ENCODE measurements around the gene ASIC2.

ASIC2 gene

GRCh38 chr17:33201283-33201682 is 91.8 kb downstream of the ASIC2 start:
- Histone ChIP-seq H3K14ac (ENCODE audit: low read length) (no peak overlapping the region), H3K9me3 (replicated peaks in 1 of 2; ENCODE audit: control insufficient read depth in 2 of 2, insufficient read depth in 1 of 2, low read depth in 1 of 2, low read length in 2 of 2) (no peaks in the 10 kb centered on the region), H2BK12ac (ENCODE audit: low read length) (no peak overlapping the region), H2BK120ac (ENCODE audit: low read depth, low read length) (no peak overlapping the region), H4K8ac (ENCODE audit: low read depth, low read length) (no peak overlapping the region), H4K91ac (ENCODE audit: low read depth, low read length, poor library complexity) (no peak overlapping the region), H3K9ac (ENCODE audit: low read depth, low read length, poor library complexity) (no peak overlapping the region), H2BK15ac (ENCODE audit: low read length) (no peak overlapping the region), H3K4me2 (ENCODE audit: insufficient read depth, low read length, poor library complexity, severe bottlenecking) (no peak overlapping the region), H3K18ac (ENCODE audit: low read length) (no peak overlapping the region), H3K27ac (replicated peaks; ENCODE audit: low read length) (no peak overlapping the region), H3K36me3 (replicated peaks in 1 of 2; ENCODE audit: control insufficient read depth in 2 of 2, insufficient read depth in 2 of 2, low read length in 2 of 2) (no peaks in the 10 kb centered on the region), H3K27me3 (ENCODE audit: control insufficient read depth in 3 of 3, insufficient read depth in 3 of 3, low read depth in 1 of 3, low read length in 3 of 3) (no peaks in the 10 kb centered on the region), H3K23ac (ENCODE audit: low read depth, low read length, poor library complexity) (no peak overlapping the region), H2AK5ac (ENCODE audit: low read depth, low read length) (no peak overlapping the region), H3K4me1 (ENCODE audit: control insufficient read depth in 2 of 2, insufficient read depth in 1 of 2, low read depth in 1 of 2, low read length in 2 of 2) (peaks cover 0 to 1% of the 10 kb centered on the region in 2 donors), H3K4me3 (ENCODE audit: low read length in 2 of 2) (no peak overlapping the region), H3K4ac (ENCODE audit: low read length) (no peak overlapping the region), H3K79me1 (ENCODE audit: low read depth, low read length) (no peaks in the 10 kb centered on the region), H2BK5ac (ENCODE audit: low read length) (no peak overlapping the region), H2AFZ (ENCODE audit: low read length) (no peak overlapping the region)
- no peak for DNase-seq (ENCODE audit: low spot score)
- WGBS, 2 donors (ENCODE audit: extremely low coverage in 2 of 2, insufficient read length in 2 of 2, insufficient replicate concordance in 1 of 2) = no CpG with 5 or more reads among the region's 4 CpGs

DNA sequence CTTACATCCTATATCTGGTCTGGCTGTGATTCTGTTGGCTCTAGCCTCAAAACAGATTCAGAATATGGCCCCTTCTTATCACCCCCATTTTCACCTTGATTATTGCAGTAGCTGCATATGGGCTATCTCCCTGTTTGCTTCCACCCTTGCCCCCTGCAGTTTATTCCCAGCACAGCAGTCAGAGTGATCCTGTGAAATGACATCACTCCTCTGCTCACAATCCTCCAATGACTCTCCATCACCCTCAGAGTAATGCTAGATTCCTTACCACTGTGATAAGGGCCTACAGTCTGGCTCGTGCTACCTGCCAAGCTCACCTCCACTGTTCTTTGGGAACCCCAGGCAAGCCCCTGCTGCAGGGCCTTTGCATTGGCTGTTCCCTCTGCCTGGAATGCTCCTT is 92.5 kb downstream of the ASIC2 start:
- H3K27me3 ChIP-seq (ENCODE audit: control insufficient read depth in 3 of 3, insufficient read depth in 3 of 3, low read depth in 1 of 3, low read length in 3 of 3) = no peaks in the 10 kb centered on the region
- no peak overlapping the region for H3K18ac ChIP-seq (ENCODE audit: low read length)
- no peak overlapping the region for H2AK5ac ChIP-seq (ENCODE audit: low read depth, low read length)
- no peak overlapping the region for H3K23ac ChIP-seq (ENCODE audit: low read depth, low read length, poor library complexity)
- no peaks in the 10 kb centered on the region for H3K79me1 ChIP-seq (ENCODE audit: low read depth, low read length)
- H3K4me3 ChIP-seq (ENCODE audit: low read length in 2 of 2) = no peak overlapping the region
- no peak overlapping the region for H4K91ac ChIP-seq (ENCODE audit: low read depth, low read length, poor library complexity)
- WGBS, 2 donors (ENCODE audit: extremely low coverage in 2 of 2, insufficient read length in 2 of 2, insufficient replicate concordance in 1 of 2) = no CpG with 5 or more reads among the region's 1 CpG
- H3K9ac ChIP-seq (ENCODE audit: low read depth, low read length, poor library complexity) = no peak overlapping the region
- H2BK5ac ChIP-seq (ENCODE audit: low read length) = no peak overlapping the region
- no peak overlapping the region for H3K4me2 ChIP-seq (ENCODE audit: insufficient read depth, low read length, poor library complexity, severe bottlenecking)
- H2AFZ ChIP-seq (ENCODE audit: low read length) = no peak overlapping the region
- H2BK15ac ChIP-seq (ENCODE audit: low read length) = no peak overlapping the region
- no peak overlapping the region for H2BK12ac ChIP-seq (ENCODE audit: low read length)
- H2BK120ac ChIP-seq (ENCODE audit: low read depth, low read length) = no peak overlapping the region
- H3K14ac ChIP-seq (ENCODE audit: low read length) = no peak overlapping the region
- DNase-seq (ENCODE audit: low spot score) = no peak
- no peak overlapping the region for H4K8ac ChIP-seq (ENCODE audit: low read depth, low read length)
- H3K4me1 ChIP-seq (ENCODE audit: control insufficient read depth in 2 of 2, insufficient read depth in 1 of 2, low read depth in 1 of 2, low read length in 2 of 2) = peaks cover 0 to 1% of the 10 kb centered on the region in 2 donors
- no peaks in the 10 kb centered on the region for H3K9me3 ChIP-seq (replicated peaks in 1 of 2; ENCODE audit: control insufficient read depth in 2 of 2, insufficient read depth in 1 of 2, low read depth in 1 of 2, low read length in 2 of 2)
- no peak overlapping the region for H3K4ac ChIP-seq (ENCODE audit: low read length)
- no peaks in the 10 kb centered on the region for H3K36me3 ChIP-seq (replicated peaks in 1 of 2; ENCODE audit: control insufficient read depth in 2 of 2, insufficient read depth in 2 of 2, low read length in 2 of 2)
- H3K27ac ChIP-seq (replicated peaks; ENCODE audit: low read length) = no peak overlapping the region

GRCh38 chr17:33199571-33200510 is 93.3 kb downstream of the ASIC2 start:
- Histone ChIP-seq H2AK5ac (ENCODE audit: low read depth, low read length) (no peak overlapping the region), H3K9me3 (replicated peaks in 1 of 2; ENCODE audit: control insufficient read depth in 2 of 2, insufficient read depth in 1 of 2, low read depth in 1 of 2, low read length in 2 of 2) (no peaks in the 10 kb centered on the region), H2AFZ (ENCODE audit: low read length) (no peak overlapping the region), H3K4me3 (ENCODE audit: low read length in 2 of 2) (no peak overlapping the region), H3K18ac (ENCODE audit: low read length) (no peak overlapping the region), H4K8ac (ENCODE audit: low read depth, low read length) (no peak overlapping the region), H3K27ac (replicated peaks; ENCODE audit: low read length) (no peak overlapping the region), H3K14ac (ENCODE audit: low read length) (no peak overlapping the region), H3K4me1 (ENCODE audit: control insufficient read depth in 2 of 2, insufficient read depth in 1 of 2, low read depth in 1 of 2, low read length in 2 of 2) (peaks cover 0 to 1% of the 10 kb centered on the region in 2 donors), H4K91ac (ENCODE audit: low read depth, low read length, poor library complexity) (no peak overlapping the region), H3K27me3 (ENCODE audit: control insufficient read depth in 3 of 3, insufficient read depth in 3 of 3, low read depth in 1 of 3, low read length in 3 of 3) (no peaks in the 10 kb centered on the region), H3K79me1 (ENCODE audit: low read depth, low read length) (no peaks in the 10 kb centered on the region), H3K9ac (ENCODE audit: low read depth, low read length, poor library complexity) (no peak overlapping the region), H2BK5ac (ENCODE audit: low read length) (no peak overlapping the region), H2BK120ac (ENCODE audit: low read depth, low read length) (no peak overlapping the region), H3K36me3 (replicated peaks in 1 of 2; ENCODE audit: control insufficient read depth in 2 of 2, insufficient read depth in 2 of 2, low read length in 2 of 2) (no peaks in the 10 kb centered on the region), H3K4me2 (ENCODE audit: insufficient read depth, low read length, poor library complexity, severe bottlenecking) (no peak overlapping the region), H3K4ac (ENCODE audit: low read length) (no peak overlapping the region), H3K23ac (ENCODE audit: low read depth, low read length, poor library complexity) (peak overlapping the region; percentile 9), H2BK12ac (ENCODE audit: low read length) (no peak overlapping the region), H2BK15ac (ENCODE audit: low read length) (no peak overlapping the region)
- no CpG with 5 or more reads among the region's 12 CpGs for WGBS, 2 donors (ENCODE audit: extremely low coverage in 2 of 2, insufficient read length in 2 of 2, insufficient replicate concordance in 1 of 2)
- DNase-seq (ENCODE audit: low spot score) = no peak

GRCh38 chr17:33198954-33199353 is 94.1 kb downstream of the ASIC2 start:
- no peak overlapping the region for H3K4ac ChIP-seq (ENCODE audit: low read length)
- no peaks in the 10 kb centered on the region for H3K79me1 ChIP-seq (ENCODE audit: low read depth, low read length)
- no peak overlapping the region for H4K91ac ChIP-seq (ENCODE audit: low read depth, low read length, poor library complexity)
- H3K14ac ChIP-seq (ENCODE audit: low read length) = no peak overlapping the region
- H3K18ac ChIP-seq (ENCODE audit: low read length) = no peak overlapping the region
- WGBS, 2 donors (ENCODE audit: extremely low coverage in 2 of 2, insufficient read length in 2 of 2, insufficient replicate concordance in 1 of 2) = no CpG with 5 or more reads among the region's 5 CpGs
- H2BK12ac ChIP-seq (ENCODE audit: low read length) = no peak overlapping the region
- no peak overlapping the region for H4K8ac ChIP-seq (ENCODE audit: low read depth, low read length)
- no peak overlapping the region for H3K4me2 ChIP-seq (ENCODE audit: insufficient read depth, low read length, poor library complexity, severe bottlenecking)
- no peak overlapping the region for H3K23ac ChIP-seq (ENCODE audit: low read depth, low read length, poor library complexity)
- H2AFZ ChIP-seq (ENCODE audit: low read length) = no peak overlapping the region
- no peak overlapping the region for H2BK5ac ChIP-seq (ENCODE audit: low read length)
- H2BK120ac ChIP-seq (ENCODE audit: low read depth, low read length) = no peak overlapping the region
- H3K27ac ChIP-seq (replicated peaks; ENCODE audit: low read length) = no peak overlapping the region
- no peak overlapping the region for H3K9ac ChIP-seq (ENCODE audit: low read depth, low read length, poor library complexity)
- no peak overlapping the region for H3K4me3 ChIP-seq (ENCODE audit: low read length in 2 of 2)
- peaks cover 0 to 3% (median 0%) of the 10 kb centered on the region in 3 experiments for H3K27me3 ChIP-seq (ENCODE audit: control insufficient read depth in 3 of 3, insufficient read depth in 3 of 3, low read depth in 1 of 3, low read length in 3 of 3)
- peaks cover 0 to 1% of the 10 kb centered on the region in 2 donors for H3K4me1 ChIP-seq (ENCODE audit: control insufficient read depth in 2 of 2, insufficient read depth in 1 of 2, low read depth in 1 of 2, low read length in 2 of 2)
- H2AK5ac ChIP-seq (ENCODE audit: low read depth, low read length) = no peak overlapping the region
- no peak overlapping the region for H2BK15ac ChIP-seq (ENCODE audit: low read length)
- no peak for DNase-seq (ENCODE audit: low spot score)
- no peaks in the 10 kb centered on the region for H3K9me3 ChIP-seq (replicated peaks in 1 of 2; ENCODE audit: control insufficient read depth in 2 of 2, insufficient read depth in 1 of 2, low read depth in 1 of 2, low read length in 2 of 2)
- H3K36me3 ChIP-seq (replicated peaks in 1 of 2; ENCODE audit: control insufficient read depth in 2 of 2, insufficient read depth in 2 of 2, low read length in 2 of 2) = no peaks in the 10 kb centered on the region

Data from neuronal stem cell (in vitro differentiated cells).